ENCODE data around the gene ERGIC1. TPM values are rescaled to one million over a fixed set of nuclear protein-coding genes. Genes with fewer than 3 reads are reported as not detected.

ERGIC1 gene
- total and polyA plus RNA-seq, 10 of the 15 experiments (the other 5 are each of a cell fraction or from before 2014, with no cell fraction given), result 8.8 to 104 (median 76.3) TPM

- no peak for TF ChIP-seq BCLAF1 (IDR thresholded peaks at IDR 0.05)
- TF ChIP-seq MEF2A (IDR thresholded peaks at IDR 0.05; ENCODE audit: insufficient read depth, low read depth, low read length), result no peak
- TF ChIP-seq ZNF217 (IDR thresholded peaks at IDR 0.05), result no peak
- no peak for TF ChIP-seq MXI1 (IDR thresholded peaks at IDR 0.05; ENCODE audit: low read depth, low read length)
- TF ChIP-seq NR2F1 (conservative IDR thresholded peaks at IDR 0.05), result no peak
- no peak for TF ChIP-seq RBBP5 (conservative IDR thresholded peaks at IDR 0.05)
- no peak for TF ChIP-seq HDGF (IDR thresholded peaks at IDR 0.05)
- TF ChIP-seq, protein P1, sequence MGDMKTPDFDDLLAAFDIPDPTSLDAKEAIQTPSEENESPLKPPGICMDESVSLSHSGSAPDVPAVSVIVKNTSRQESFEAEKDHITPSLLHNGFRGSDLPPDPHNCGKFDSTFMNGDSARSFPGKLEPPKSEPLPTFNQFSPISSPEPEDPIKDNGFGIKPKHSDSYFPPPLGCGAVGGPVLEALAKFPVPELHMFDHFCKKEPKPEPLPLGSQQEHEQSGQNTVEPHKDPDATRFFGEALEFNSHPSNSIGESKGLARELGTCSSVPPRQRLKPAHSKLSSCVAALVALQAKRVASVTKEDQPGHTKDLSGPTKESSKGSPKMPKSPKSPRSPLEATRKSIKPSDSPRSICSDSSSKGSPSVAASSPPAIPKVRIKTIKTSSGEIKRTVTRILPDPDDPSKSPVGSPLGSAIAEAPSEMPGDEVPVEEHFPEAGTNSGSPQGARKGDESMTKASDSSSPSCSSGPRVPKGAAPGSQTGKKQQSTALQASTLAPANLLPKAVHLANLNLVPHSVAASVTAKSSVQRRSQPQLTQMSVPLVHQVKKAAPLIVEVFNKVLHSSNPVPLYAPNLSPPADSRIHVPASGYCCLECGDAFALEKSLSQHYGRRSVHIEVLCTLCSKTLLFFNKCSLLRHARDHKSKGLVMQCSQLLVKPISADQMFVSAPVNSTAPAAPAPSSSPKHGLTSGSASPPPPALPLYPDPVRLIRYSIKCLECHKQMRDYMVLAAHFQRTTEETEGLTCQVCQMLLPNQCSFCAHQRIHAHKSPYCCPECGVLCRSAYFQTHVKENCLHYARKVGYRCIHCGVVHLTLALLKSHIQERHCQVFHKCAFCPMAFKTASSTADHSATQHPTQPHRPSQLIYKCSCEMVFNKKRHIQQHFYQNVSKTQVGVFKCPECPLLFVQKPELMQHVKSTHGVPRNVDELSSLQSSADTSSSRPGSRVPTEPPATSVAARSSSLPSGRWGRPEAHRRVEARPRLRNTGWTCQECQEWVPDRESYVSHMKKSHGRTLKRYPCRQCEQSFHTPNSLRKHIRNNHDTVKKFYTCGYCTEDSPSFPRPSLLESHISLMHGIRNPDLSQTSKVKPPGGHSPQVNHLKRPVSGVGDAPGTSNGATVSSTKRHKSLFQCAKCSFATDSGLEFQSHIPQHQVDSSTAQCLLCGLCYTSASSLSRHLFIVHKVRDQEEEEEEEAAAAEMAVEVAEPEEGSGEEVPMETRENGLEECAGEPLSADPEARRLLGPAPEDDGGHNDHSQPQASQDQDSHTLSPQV (IDR thresholded peaks at IDR 0.05), result no peak
- no peak for TF ChIP-seq SMARCA5 (IDR thresholded peaks at IDR 0.05)
- no peak for TF ChIP-seq HDAC2 (IDR thresholded peaks at IDR 0.05)
- no peak for TF ChIP-seq EZH2 (IDR thresholded peaks at IDR 0.05; ENCODE audit: borderline replicate concordance, control insufficient read depth, low read depth, low read length)
- no peak for TF ChIP-seq LARP7 (IDR thresholded peaks at IDR 0.05)
- no peak for TF ChIP-seq CREB1 (IDR thresholded peaks at IDR 0.05; ENCODE audit: low read depth)
- TF ChIP-seq NR2C2 (IDR thresholded peaks at IDR 0.05; ENCODE audit: borderline replicate concordance, control insufficient read depth, insufficient read length, low read depth), result no peak
- TF ChIP-seq BCL3 (IDR thresholded peaks at IDR 0.05; ENCODE audit: borderline replicate concordance, insufficient read depth, low read depth, low read length, poor library complexity, severe bottlenecking), result no peak
- CTCF ChIA-PET, result interaction anchor here (0.6 to 1.6 kb wide), 8 partner anchors 9 to 260 kb away, joined by 3 to 7 read pairs (median 4); partner anchors contain the start of gene RPL26L1
- WGBS (ENCODE audit: insufficient coverage, insufficient replicate concordance, low lambda C conversion rate, missing lambda C conversion rate), result 49% methylated on average over 3 of the region's 3 CpGs
- no peak overlapping the region for H3K9ac ChIP-seq (ENCODE audit: control insufficient read depth, insufficient read depth, low read length)
- H3K27ac ChIP-seq (ENCODE audit: control insufficient read depth, insufficient read depth), result no peak overlapping the region
- BruUV-seq (replicated peaks), result no TSS peak
- ATAC-seq (no peak), FAIRE-seq (no peak), DNase-seq (ENCODE audit: low read depth, low spot score) (no peak)
- SMC1A ChIA-PET (ENCODE audit: uncharacterized antibody, unreplicated experiment), result interaction anchor here (1.1 to 1.5 kb wide), 3 partner anchors 10 to 84 kb away, joined by 3 to 7 read pairs (median 6); partner anchors contain the start of gene ATP6V0E1
- no peak overlapping the region for H3K4me2 ChIP-seq (ENCODE audit: control insufficient read depth, insufficient read depth)
- no peaks in the 10 kb centered on the region for H3K9me3 ChIP-seq (replicated peaks; ENCODE audit: control insufficient read depth, insufficient read depth, low read length)
- H3K4me3 ChIP-seq, result no peak overlapping the region
- H4K20me1 ChIP-seq (ENCODE audit: control insufficient read depth, insufficient read depth), result no peaks in the 10 kb centered on the region
- in situ Hi-C loops (cut with MboI) (no loop called here), intact Hi-C loops (cut with micrococcal nuclease; ENCODE audit: unreplicated experiment) (no loop called here)
- RAD21 ChIA-PET (ENCODE audit: unreplicated experiment), result interaction anchor here (0.6 kb wide), 1 partner anchor 208 kb away, joined by 3 read pairs; no protein-coding TSS in a partner anchor
- no peaks in the 10 kb centered on the region for H3K4me1 ChIP-seq (ENCODE audit: control insufficient read depth, insufficient read depth, low read length)
- no peaks in the 10 kb centered on the region for H3K27me3 ChIP-seq (replicated peaks in 1 of 2; ENCODE audit: control insufficient read depth in 2 of 2, insufficient read depth in 2 of 2, low read length in 1 of 2)
- H2AFZ ChIP-seq (ENCODE audit: control insufficient read depth, low read depth, low read length), result no peak overlapping the region
- POLR2A ChIA-PET, result interaction anchor here (0.5 kb wide), 1 partner anchor 38 kb away, joined by 3 read pairs; no protein-coding TSS in a partner anchor
- no peaks in the 10 kb centered on the region for H3K36me3 ChIP-seq (ENCODE audit: control insufficient read depth in 2 of 2, insufficient read depth in 2 of 2, low read length in 1 of 2)
- no peaks in the 10 kb centered on the region for H3K79me2 ChIP-seq (ENCODE audit: control insufficient read depth, insufficient read depth, low read length)
Observed at GRCh38 chr5:172973127-172973916, 139.3 kb downstream of the ERGIC1 start.
